HEK293 (cell line): ENCODE results near the gene POT1.

ENCODE experiments used
- CTCF ChIA-PET: fragments of 350-600 bp; formaldehyde crosslinking; extraction: SDS; loops from one replicate; lab custom pipeline; 2021; ENCODE audit warnings: antibody characterized with exemption; lab: Yijun Ruan, JAX
- POLR2A ChIA-PET: fragments of 300-600 bp; formaldehyde crosslinking; extraction: SDS; loops from one replicate; lab custom pipeline; 2020; ENCODE audit warnings: antibody characterized with exemption, inconsistent platforms; lab: Yijun Ruan, JAX
- H3K27ac ChIP-seq: fragments of 200-500 bp; sonication (Bioruptor generic); 2 replicates; pipeline ENCODE4 v1.5.1; 2014; ENCODE audit warnings: low read depth, low read length, control low read depth, inconsistent platforms; ENCODE audit errors: extremely low read depth
- H3K36me3 ChIP-seq, 2 experiments: fragments of 200-500 bp in 1 of 2; sonication (Bioruptor generic) in 1 of 2; 1 replicate in 1 of 2; 2 replicates in 1 of 2; pipeline ENCODE4 v1.5.1; 2014 to 2017; ENCODE audit warnings: inconsistent platforms in 2 of 2, low read length in 2 of 2; ENCODE audit not compliant: control insufficient read depth in 2 of 2, insufficient read depth in 1 of 2
- H3K4me1 ChIP-seq: fragments of 200-500 bp; sonication (Bioruptor generic); 2 replicates; pipeline ENCODE4 v1.5.1; 2014; ENCODE audit warnings: mild to moderate bottlenecking, low read length, inconsistent platforms; ENCODE audit not compliant: control insufficient read depth, insufficient read depth
- H3K4me3 ChIP-seq: 2 replicates; pipeline ENCODE4 v1.5.1; 2011; ENCODE audit warnings: low read depth, mild to moderate bottlenecking, control low read depth, low read length, moderate library complexity
- H3K9me3 ChIP-seq: fragments of 200-500 bp; sonication (Bioruptor generic); 2 replicates; pipeline ENCODE4 v1.5.1; 2014; ENCODE audit warnings: low read depth, low read length, inconsistent platforms; ENCODE audit not compliant: control insufficient read depth, insufficient read depth
- HOXD13 ChIP-seq: sonication (generic); formaldehyde crosslinking; IDR thresholded peaks from 2 replicates; pipeline ENCODE4 v1.8.0; 2022; ENCODE audit warnings: missing genetic modification reagents, borderline replicate concordance
- TCF7L2 ChIP-seq: IDR thresholded peaks from 2 replicates; pipeline ENCODE4 v1.6.1; 2011; ENCODE audit warnings: low read depth, mild to moderate bottlenecking, inconsistent platforms, low read length, moderate library complexity, borderline replicate concordance
- TRIM28 ChIP-seq: IDR thresholded peaks from 2 replicates; pipeline ENCODE4 v1.6.1; 2011; ENCODE audit warnings: low read length, control low read depth, borderline replicate concordance
- ZFHX2 ChIP-seq: fragments of 450-650 bp; formaldehyde crosslinking; conservative IDR thresholded peaks from 2 replicates; pipeline ENCODE4 v1.5.1; 2016; ENCODE audit warnings: missing biosample characterization, missing genetic modification characterization
- ZNF274 ChIP-seq, 2 experiments: fragments of 200-500 bp in 1 of 2; fragments of 450-650 bp in 1 of 2; sonication (Bioruptor generic) in 1 of 2; formaldehyde crosslinking in 1 of 2; IDR thresholded peaks; 2 replicates each; pipeline versions ENCODE4 v1.5.1 to v1.6.1; 2014 to 2016; ENCODE audit warnings: borderline replicate concordance in 1 of 2, inconsistent platforms in 1 of 2, low read length in 1 of 2, missing biosample characterization in 1 of 2, missing genetic modification characterization in 1 of 2
- ZNF426 ChIP-seq: fragments of 450-650 bp; formaldehyde crosslinking; IDR thresholded peaks from 2 replicates; pipeline ENCODE4 v1.5.1; 2017; ENCODE audit warnings: missing biosample characterization, missing genetic modification characterization, mild to moderate bottlenecking, inconsistent platforms, moderate library complexity
- ZNF473 ChIP-seq: fragments of 450-650 bp; formaldehyde crosslinking; IDR thresholded peaks from 2 replicates; pipeline ENCODE4 v1.5.1; 2017; ENCODE audit warnings: missing biosample characterization, missing genetic modification characterization
- ZNF488 ChIP-seq: fragments of 450-650 bp; formaldehyde crosslinking; IDR thresholded peaks from 2 replicates; pipeline ENCODE4 v1.5.1; 2016; ENCODE audit warnings: missing biosample characterization, missing genetic modification characterization
- ZNF518A ChIP-seq: fragments of 450-650 bp; formaldehyde crosslinking; conservative IDR thresholded peaks from 2 replicates; pipeline ENCODE4 v1.5.1; 2016; ENCODE audit warnings: low read depth, missing biosample characterization, missing genetic modification characterization
- ZNF621 ChIP-seq: fragments of 450-650 bp; formaldehyde crosslinking; IDR thresholded peaks from 2 replicates; pipeline ENCODE4 v1.5.1; 2017; ENCODE audit warnings: missing biosample characterization, missing genetic modification characterization
- ZNF76 ChIP-seq: fragments of 450-650 bp; formaldehyde crosslinking; IDR thresholded peaks from 2 replicates; pipeline ENCODE4; 2016; ENCODE audit warnings: low read depth, missing biosample characterization, missing genetic modification characterization, borderline replicate concordance
- ZNF843 ChIP-seq: fragments of 450-650 bp; formaldehyde crosslinking; IDR thresholded peaks from 2 replicates; pipeline ENCODE4 v1.5.1; 2016; ENCODE audit warnings: missing biosample characterization, missing genetic modification characterization
- ZSCAN16 ChIP-seq: fragments of 450-650 bp; formaldehyde crosslinking; IDR thresholded peaks from 2 replicates; pipeline ENCODE4 v1.5.1; 2016; ENCODE audit warnings: missing biosample characterization, missing genetic modification characterization
- ZSCAN30 ChIP-seq: fragments of 450-650 bp; IDR thresholded peaks from 2 replicates; pipeline ENCODE4 v1.5.1; 2018; ENCODE audit warnings: missing biosample characterization, mild to moderate bottlenecking, missing genetic modification characterization, moderate library complexity
- TF ChIP-seq, protein P1 (sequence below): fragments of 450-650 bp; formaldehyde crosslinking; IDR thresholded peaks from 2 replicates; pipeline ENCODE4 v1.5.1; 2016; ENCODE audit warnings: missing biosample characterization, missing genetic modification characterization
- TF ChIP-seq, protein P2 (sequence below): fragments of 450-650 bp; formaldehyde crosslinking; IDR thresholded peaks from 2 replicates; pipeline ENCODE4 v1.5.1; 2017; ENCODE audit warnings: missing biosample characterization, missing genetic modification characterization
- TF ChIP-seq, protein P3 (sequence below): fragments of 450-650 bp; formaldehyde crosslinking; IDR thresholded peaks from 2 replicates; pipeline ENCODE4 v1.5.0; 2017; ENCODE audit warnings: missing biosample characterization, missing genetic modification characterization, borderline replicate concordance
- TF ChIP-seq, protein P4 (sequence below): fragments of 450-650 bp; formaldehyde crosslinking; IDR thresholded peaks from 2 replicates; pipeline ENCODE4 v1.5.1; 2016; ENCODE audit warnings: missing biosample characterization, missing genetic modification characterization
- TF ChIP-seq, protein P5 (sequence below): fragments of 450-650 bp; formaldehyde crosslinking; IDR thresholded peaks from 2 replicates; pipeline ENCODE4 v1.5.1; 2016; ENCODE audit warnings: missing biosample characterization, missing genetic modification characterization, low read depth

Gene POT1

DNA sequence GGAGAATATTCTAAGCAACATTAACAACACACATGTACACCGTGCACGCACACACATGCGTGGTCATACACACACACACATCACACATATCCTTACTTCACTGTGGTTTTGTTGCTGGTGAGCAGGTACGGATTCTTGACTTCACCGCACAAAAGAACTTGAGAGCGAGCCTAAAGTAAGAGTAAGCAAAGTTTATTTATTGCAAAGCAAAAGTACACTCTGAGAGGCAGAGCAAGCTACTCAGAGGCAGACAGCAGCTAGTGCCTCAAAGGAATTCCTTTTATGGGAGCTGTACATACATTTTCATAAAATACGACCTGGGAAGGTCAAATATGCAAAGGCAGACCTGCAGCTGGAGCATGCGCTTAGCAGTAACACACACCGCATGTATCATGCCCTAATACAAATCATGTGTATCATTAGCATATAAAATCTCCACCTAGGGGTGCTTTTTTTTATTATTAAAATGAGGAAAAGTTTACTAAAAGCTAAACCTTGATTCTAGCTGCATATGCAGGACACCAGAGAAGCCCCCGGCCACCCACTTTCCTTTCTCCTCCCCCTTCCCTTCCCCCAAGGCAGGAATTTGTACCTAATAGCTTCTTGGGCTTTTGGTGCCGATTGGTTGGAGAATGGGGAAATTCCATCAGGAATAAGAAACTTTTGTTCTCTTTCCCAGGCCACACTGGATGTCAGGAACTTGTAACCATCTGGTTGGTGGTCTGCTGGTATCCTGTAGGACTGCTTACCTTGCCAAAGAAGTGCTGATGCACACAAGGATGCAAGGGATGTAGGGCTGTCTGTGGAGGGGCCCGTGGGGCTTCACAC lies 147.5 kb downstream of the POT1 start:
- POLR2A ChIA-PET, result no interaction called here
- CTCF ChIA-PET, result interaction anchor here (0.6 to 0.7 kb wide), 3 partner anchors 192 to 627 kb away, joined by 3 to 4 read pairs (median 3); no protein-coding TSS in a partner anchor

More for the DNA sequence above, 147.5 kb downstream of the POT1 start:
- no peaks in the 10 kb centered on the region for H3K9me3 ChIP-seq
- H3K4me3 ChIP-seq, result no peak overlapping the region
- no peaks in the 10 kb centered on the region for H3K4me1 ChIP-seq
- no peaks in the 10 kb centered on the region for H3K36me3 ChIP-seq
- TF ChIP-seq, protein P1, sequence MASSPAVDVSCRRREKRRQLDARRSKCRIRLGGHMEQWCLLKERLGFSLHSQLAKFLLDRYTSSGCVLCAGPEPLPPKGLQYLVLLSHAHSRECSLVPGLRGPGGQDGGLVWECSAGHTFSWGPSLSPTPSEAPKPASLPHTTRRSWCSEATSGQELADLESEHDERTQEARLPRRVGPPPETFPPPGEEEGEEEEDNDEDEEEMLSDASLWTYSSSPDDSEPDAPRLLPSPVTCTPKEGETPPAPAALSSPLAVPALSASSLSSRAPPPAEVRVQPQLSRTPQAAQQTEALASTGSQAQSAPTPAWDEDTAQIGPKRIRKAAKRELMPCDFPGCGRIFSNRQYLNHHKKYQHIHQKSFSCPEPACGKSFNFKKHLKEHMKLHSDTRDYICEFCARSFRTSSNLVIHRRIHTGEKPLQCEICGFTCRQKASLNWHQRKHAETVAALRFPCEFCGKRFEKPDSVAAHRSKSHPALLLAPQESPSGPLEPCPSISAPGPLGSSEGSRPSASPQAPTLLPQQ, result no peak
- TF ChIP-seq, protein P2, sequence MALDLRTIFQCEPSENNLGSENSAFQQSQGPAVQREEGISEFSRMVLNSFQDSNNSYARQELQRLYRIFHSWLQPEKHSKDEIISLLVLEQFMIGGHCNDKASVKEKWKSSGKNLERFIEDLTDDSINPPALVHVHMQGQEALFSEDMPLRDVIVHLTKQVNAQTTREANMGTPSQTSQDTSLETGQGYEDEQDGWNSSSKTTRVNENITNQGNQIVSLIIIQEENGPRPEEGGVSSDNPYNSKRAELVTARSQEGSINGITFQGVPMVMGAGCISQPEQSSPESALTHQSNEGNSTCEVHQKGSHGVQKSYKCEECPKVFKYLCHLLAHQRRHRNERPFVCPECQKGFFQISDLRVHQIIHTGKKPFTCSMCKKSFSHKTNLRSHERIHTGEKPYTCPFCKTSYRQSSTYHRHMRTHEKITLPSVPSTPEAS (tag by site-specific recombination), result no peak
- TF ChIP-seq ZNF843 (tag by site-specific recombination) (no peak), HOXD13 (CRISPR knock-in tag) (no peak), ZNF426 (tag by site-specific recombination) (no peak), ZNF518A (no peak), ZNF76 (tag by site-specific recombination) (no peak), ZSCAN30 (tag by site-specific recombination) (no peak), ZNF488 (tag by site-specific recombination) (no peak), ZFHX2 (tag by site-specific recombination) (no peak), ZSCAN16 (tag by site-specific recombination) (no peak), TRIM28 (no peak), ZNF274 (IDR thresholded peaks at IDR 0.05; ENCODE audit: low read length) (no peak), ZNF274 (tag by site-specific recombination; IDR thresholded peaks at IDR 0.05; ENCODE audit: borderline replicate concordance) (no peak), ZNF621 (tag by site-specific recombination) (no peak), ZNF473 (no peak), TCF7L2 (no peak)
- TF ChIP-seq, protein P3, sequence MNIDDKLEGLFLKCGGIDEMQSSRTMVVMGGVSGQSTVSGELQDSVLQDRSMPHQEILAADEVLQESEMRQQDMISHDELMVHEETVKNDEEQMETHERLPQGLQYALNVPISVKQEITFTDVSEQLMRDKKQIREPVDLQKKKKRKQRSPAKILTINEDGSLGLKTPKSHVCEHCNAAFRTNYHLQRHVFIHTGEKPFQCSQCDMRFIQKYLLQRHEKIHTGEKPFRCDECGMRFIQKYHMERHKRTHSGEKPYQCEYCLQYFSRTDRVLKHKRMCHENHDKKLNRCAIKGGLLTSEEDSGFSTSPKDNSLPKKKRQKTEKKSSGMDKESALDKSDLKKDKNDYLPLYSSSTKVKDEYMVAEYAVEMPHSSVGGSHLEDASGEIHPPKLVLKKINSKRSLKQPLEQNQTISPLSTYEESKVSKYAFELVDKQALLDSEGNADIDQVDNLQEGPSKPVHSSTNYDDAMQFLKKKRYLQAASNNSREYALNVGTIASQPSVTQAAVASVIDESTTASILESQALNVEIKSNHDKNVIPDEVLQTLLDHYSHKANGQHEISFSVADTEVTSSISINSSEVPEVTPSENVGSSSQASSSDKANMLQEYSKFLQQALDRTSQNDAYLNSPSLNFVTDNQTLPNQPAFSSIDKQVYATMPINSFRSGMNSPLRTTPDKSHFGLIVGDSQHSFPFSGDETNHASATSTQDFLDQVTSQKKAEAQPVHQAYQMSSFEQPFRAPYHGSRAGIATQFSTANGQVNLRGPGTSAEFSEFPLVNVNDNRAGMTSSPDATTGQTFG (tag by site-specific recombination), result no peak
- TF ChIP-seq, protein P4, sequence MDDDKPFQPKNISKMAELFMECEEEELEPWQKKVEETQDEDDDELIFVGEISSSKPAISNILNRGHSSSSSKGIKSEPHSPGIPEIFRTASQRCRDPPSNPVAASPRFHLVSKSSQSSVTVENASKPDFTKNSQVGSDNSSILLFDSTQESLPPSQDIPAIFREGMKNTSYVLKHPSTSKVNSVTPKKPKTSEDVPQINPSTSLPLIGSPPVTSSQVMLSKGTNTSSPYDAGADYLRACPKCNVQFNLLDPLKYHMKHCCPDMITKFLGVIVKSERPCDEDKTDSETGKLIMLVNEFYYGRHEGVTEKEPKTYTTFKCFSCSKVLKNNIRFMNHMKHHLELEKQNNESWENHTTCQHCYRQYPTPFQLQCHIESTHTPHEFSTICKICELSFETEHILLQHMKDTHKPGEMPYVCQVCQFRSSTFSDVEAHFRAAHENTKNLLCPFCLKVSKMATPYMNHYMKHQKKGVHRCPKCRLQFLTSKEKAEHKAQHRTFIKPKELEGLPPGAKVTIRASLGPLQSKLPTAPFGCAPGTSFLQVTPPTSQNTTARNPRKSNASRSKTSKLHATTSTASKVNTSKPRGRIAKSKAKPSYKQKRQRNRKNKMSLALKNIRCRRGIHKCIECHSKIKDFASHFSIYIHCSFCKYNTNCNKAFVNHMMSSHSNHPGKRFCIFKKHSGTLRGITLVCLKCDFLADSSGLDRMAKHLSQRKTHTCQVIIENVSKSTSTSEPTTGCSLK (tag by site-specific recombination), result no peak
- TF ChIP-seq, protein P5, sequence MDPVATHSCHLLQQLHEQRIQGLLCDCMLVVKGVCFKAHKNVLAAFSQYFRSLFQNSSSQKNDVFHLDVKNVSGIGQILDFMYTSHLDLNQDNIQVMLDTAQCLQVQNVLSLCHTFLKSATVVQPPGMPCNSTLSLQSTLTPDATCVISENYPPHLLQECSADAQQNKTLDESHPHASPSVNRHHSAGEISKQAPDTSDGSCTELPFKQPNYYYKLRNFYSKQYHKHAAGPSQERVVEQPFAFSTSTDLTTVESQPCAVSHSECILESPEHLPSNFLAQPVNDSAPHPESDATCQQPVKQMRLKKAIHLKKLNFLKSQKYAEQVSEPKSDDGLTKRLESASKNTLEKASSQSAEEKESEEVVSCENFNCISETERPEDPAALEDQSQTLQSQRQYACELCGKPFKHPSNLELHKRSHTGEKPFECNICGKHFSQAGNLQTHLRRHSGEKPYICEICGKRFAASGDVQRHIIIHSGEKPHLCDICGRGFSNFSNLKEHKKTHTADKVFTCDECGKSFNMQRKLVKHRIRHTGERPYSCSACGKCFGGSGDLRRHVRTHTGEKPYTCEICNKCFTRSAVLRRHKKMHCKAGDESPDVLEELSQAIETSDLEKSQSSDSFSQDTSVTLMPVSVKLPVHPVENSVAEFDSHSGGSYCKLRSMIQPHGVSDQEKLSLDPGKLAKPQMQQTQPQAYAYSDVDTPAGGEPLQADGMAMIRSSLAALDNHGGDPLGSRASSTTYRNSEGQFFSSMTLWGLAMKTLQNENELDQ (tag by site-specific recombination), result no peak
- TF ChIP-seq, all 188 proteins: peak for 0
- no peak overlapping the region for H3K27ac ChIP-seq
